ENCODE measurements around the gene NAV2.

NAV2 gene

DNA sequence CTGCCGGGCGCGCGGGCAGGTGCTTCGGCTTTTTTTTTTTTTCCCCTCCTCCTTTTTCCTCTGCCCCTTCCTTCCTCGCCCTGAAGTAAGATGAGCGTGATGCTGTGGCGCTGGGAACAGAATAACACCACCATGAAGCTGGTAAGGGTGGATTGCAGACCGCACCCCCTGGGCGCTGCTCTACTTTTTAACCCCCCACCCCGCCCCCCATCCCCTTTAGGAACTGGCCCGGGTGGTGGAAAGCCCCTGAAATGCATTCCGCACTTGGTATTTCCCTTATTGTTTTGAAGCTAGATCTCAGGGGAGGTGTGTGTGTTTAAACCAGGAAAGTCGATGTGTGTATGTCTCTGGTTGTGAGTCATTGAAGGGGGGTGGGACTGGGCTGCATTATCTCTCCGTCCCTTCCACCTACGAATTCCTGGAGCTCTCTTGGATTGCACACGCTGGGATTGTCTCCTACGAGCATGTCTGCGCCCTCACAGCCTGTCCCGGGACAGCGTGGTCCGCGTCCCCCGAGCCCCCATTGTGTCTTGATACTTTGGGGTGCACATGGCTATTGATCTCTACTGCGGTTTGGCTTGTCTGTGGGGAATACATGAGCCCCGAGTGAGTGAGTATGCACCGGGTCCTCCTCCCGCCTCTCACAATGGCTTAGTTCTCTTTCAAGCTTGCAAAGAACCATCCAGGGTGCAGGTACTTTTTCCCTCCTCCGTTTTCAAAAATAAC is 64.9 kb downstream of the NAV2 start:
- Histone ChIP-seq H3K27me3 (ENCODE audit: insufficient read depth, low read length, poor library complexity) (peaks cover 8% of the 10 kb centered on the region), H2AFZ (ENCODE audit: low read depth, low read length) (no peak overlapping the region), H3K4me2 (ENCODE audit: insufficient read depth, low read length) (no peak overlapping the region), H3K36me3 (ENCODE audit: insufficient read depth, low read length) (no peaks in the 10 kb centered on the region), H3K27ac (ENCODE audit: low read length) (no peak overlapping the region), H3K9me3 (ENCODE audit: insufficient read depth, low read length, severe bottlenecking) (no peaks in the 10 kb centered on the region), H3K9ac (ENCODE audit: low read depth, low read length) (no peak overlapping the region), H4K20me1 (ENCODE audit: insufficient read depth, low read length) (no peaks in the 10 kb centered on the region), H3K4me1 (ENCODE audit: insufficient read depth, low read length) (no peaks in the 10 kb centered on the region), H3K79me2 (ENCODE audit: insufficient read depth, low read length) (no peaks in the 10 kb centered on the region), H3K4me3 (ENCODE audit: low read depth in 1 of 2, low read length in 2 of 2) (no peak overlapping the region)
- DNase-seq (no peak), ATAC-seq (ENCODE audit: insufficient read depth, low read depth) (no peak)
- TF ChIP-seq EZH2 (IDR thresholded peaks at IDR 0.05; ENCODE audit: borderline replicate concordance, low read depth, low read length, severe bottlenecking), result no peak
- TF ChIP-seq, protein P1, sequence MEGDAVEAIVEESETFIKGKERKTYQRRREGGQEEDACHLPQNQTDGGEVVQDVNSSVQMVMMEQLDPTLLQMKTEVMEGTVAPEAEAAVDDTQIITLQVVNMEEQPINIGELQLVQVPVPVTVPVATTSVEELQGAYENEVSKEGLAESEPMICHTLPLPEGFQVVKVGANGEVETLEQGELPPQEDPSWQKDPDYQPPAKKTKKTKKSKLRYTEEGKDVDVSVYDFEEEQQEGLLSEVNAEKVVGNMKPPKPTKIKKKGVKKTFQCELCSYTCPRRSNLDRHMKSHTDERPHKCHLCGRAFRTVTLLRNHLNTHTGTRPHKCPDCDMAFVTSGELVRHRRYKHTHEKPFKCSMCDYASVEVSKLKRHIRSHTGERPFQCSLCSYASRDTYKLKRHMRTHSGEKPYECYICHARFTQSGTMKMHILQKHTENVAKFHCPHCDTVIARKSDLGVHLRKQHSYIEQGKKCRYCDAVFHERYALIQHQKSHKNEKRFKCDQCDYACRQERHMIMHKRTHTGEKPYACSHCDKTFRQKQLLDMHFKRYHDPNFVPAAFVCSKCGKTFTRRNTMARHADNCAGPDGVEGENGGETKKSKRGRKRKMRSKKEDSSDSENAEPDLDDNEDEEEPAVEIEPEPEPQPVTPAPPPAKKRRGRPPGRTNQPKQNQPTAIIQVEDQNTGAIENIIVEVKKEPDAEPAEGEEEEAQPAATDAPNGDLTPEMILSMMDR (IDR thresholded peaks at IDR 0.05; ENCODE audit: borderline replicate concordance, extremely low read depth, low read length, poor library complexity, severe bottlenecking), result no peak

GRCh38 chr11:19779740-19780139 is 67.1 kb downstream of the NAV2 start:
- DNase-seq (no peak), ATAC-seq (ENCODE audit: insufficient read depth, low read depth) (no peak)
- no peak overlapping the region for H3K9ac ChIP-seq (ENCODE audit: low read depth, low read length)
- H3K4me3 ChIP-seq (ENCODE audit: low read depth in 1 of 2, low read length in 2 of 2), result no peak overlapping the region
- H3K9me3 ChIP-seq (ENCODE audit: insufficient read depth, low read length, severe bottlenecking), result no peaks in the 10 kb centered on the region
- H3K27ac ChIP-seq (ENCODE audit: low read length), result no peak overlapping the region
- peaks cover 8% of the 10 kb centered on the region for H3K27me3 ChIP-seq (ENCODE audit: insufficient read depth, low read length, poor library complexity)
- TF ChIP-seq EZH2 (IDR thresholded peaks at IDR 0.05; ENCODE audit: borderline replicate concordance, low read depth, low read length, severe bottlenecking), result no peak
- TF ChIP-seq, protein P1 (IDR thresholded peaks at IDR 0.05; ENCODE audit: borderline replicate concordance, extremely low read depth, low read length, poor library complexity, severe bottlenecking), result no peak
- H3K4me1 ChIP-seq (ENCODE audit: insufficient read depth, low read length), result no peaks in the 10 kb centered on the region
- no peaks in the 10 kb centered on the region for H3K79me2 ChIP-seq (ENCODE audit: insufficient read depth, low read length)
- no peaks in the 10 kb centered on the region for H3K36me3 ChIP-seq (ENCODE audit: insufficient read depth, low read length)
- H3K4me2 ChIP-seq (ENCODE audit: insufficient read depth, low read length), result no peak overlapping the region
- no peak overlapping the region for H2AFZ ChIP-seq (ENCODE audit: low read depth, low read length)
- H4K20me1 ChIP-seq (ENCODE audit: insufficient read depth, low read length), result no peaks in the 10 kb centered on the region

DNA sequence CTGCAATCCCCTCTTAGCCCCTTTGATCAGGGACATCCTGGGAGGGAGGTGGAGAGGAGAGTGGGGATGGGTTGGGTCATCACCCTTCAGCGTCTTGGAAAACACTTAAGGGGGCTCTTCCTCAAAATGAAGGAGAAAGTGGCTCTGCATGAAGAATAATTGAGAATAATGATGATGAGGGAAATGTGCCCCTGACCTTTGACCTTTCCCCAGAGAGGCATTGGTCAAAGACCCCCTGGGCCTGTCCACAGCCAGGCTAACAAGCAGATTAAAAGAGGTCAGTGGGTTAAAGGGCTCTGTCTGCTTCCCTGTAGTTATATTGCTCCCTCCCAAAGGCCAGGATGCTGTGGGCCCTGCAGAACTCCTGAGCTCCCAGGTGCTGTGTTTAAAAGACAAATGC is 68.7 kb downstream of the NAV2 start:
- H3K27ac ChIP-seq (ENCODE audit: low read length), result no peak overlapping the region
- TF ChIP-seq, protein P1 (IDR thresholded peaks at IDR 0.05; ENCODE audit: borderline replicate concordance, extremely low read depth, low read length, poor library complexity, severe bottlenecking), result no peak
- no peak for TF ChIP-seq EZH2 (IDR thresholded peaks at IDR 0.05; ENCODE audit: borderline replicate concordance, low read depth, low read length, severe bottlenecking)
- no peak overlapping the region for H2AFZ ChIP-seq (ENCODE audit: low read depth, low read length)
- DNase-seq (no peak), ATAC-seq (ENCODE audit: insufficient read depth, low read depth) (no peak)
- no peaks in the 10 kb centered on the region for H4K20me1 ChIP-seq (ENCODE audit: insufficient read depth, low read length)
- no peak overlapping the region for H3K4me2 ChIP-seq (ENCODE audit: insufficient read depth, low read length)
- no peaks in the 10 kb centered on the region for H3K4me1 ChIP-seq (ENCODE audit: insufficient read depth, low read length)
- no peaks in the 10 kb centered on the region for H3K9me3 ChIP-seq (ENCODE audit: insufficient read depth, low read length, severe bottlenecking)
- peaks cover 8% of the 10 kb centered on the region for H3K27me3 ChIP-seq (ENCODE audit: insufficient read depth, low read length, poor library complexity)
- no peaks in the 10 kb centered on the region for H3K79me2 ChIP-seq (ENCODE audit: insufficient read depth, low read length)
- no peaks in the 10 kb centered on the region for H3K36me3 ChIP-seq (ENCODE audit: insufficient read depth, low read length)
- H3K9ac ChIP-seq (ENCODE audit: low read depth, low read length), result no peak overlapping the region
- H3K4me3 ChIP-seq (ENCODE audit: low read depth in 1 of 2, low read length in 2 of 2), result no peak overlapping the region

All from DND-41 (cell line).